Stomach smooth muscle (tissue), 2 donors: ENCODE results near the gene TSR3.

ENCODE experiments used
- H3K27ac ChIP-seq: one replicate; pipeline ENCODE4 v1.7.0; 2013; ENCODE audit warnings: mild to moderate bottlenecking, low read length, inconsistent platforms
- H3K27me3 ChIP-seq, 2 donors: one replicate each; pipeline ENCODE4 v1.7.0; 2013; ENCODE audit warnings: low read length in 2 of 2; ENCODE audit not compliant: insufficient read depth in 2 of 2, control insufficient read depth in 1 of 2
- H3K36me3 ChIP-seq, 2 donors: one replicate each; pipeline ENCODE4 v1.7.0; 2013; ENCODE audit warnings: low read length in 2 of 2; ENCODE audit not compliant: control insufficient read depth in 2 of 2, insufficient read depth in 2 of 2
- H3K4me1 ChIP-seq: one replicate; pipeline ENCODE4 v1.7.0; 2013; ENCODE audit warnings: low read length; ENCODE audit not compliant: control insufficient read depth, insufficient read depth
- H3K4me3 ChIP-seq, 2 donors: one replicate each; pipeline ENCODE4 v1.7.0; 2013; ENCODE audit warnings: low read length in 2 of 2
- H3K9ac ChIP-seq, 2 donors: one replicate each; pipeline ENCODE4 v1.7.0; 2013; ENCODE audit warnings: low read length in 2 of 2, mild to moderate bottlenecking in 1 of 2
- H3K9me3 ChIP-seq, 2 donors: one replicate each; pipeline ENCODE4 v1.7.0; 2013; ENCODE audit warnings: low read length in 2 of 2; ENCODE audit not compliant: control insufficient read depth in 2 of 2
- donor health status: healthy.
- donor health status: Pancreatic carcinoma.

Gene TSR3

DNA sequence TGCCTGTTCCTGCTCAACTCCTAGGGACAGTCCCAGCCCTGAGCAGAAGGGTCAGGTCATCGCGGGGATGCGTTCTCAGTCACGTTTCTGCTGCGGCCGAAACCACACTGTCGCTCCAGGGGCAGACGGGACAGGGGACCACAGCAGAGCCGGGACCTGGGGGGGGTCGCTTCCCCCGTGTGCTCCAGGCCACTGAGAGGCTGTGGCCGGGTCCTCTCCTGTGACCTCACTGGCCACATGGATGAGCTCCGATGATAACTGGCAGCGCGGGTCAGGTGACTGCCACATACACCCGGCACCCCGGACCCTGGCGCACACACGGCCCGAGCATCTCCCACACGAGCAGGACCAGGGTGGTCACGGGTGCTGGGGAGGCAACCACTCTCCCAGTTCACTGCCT is 12.8 kb upstream of the TSR3 start:
- no peaks in the 10 kb centered on the region for H3K27me3 ChIP-seq
- no peaks in the 10 kb centered on the region for H3K4me1 ChIP-seq
- no peak overlapping the region for H3K4me3 ChIP-seq
- H3K27ac ChIP-seq: no peak overlapping the region
- H3K9ac ChIP-seq: no peak overlapping the region
- no peaks in the 10 kb centered on the region for H3K9me3 ChIP-seq
- peaks cover 23 to 33% of the 10 kb centered on the region in 2 donors for H3K36me3 ChIP-seq

DNA sequence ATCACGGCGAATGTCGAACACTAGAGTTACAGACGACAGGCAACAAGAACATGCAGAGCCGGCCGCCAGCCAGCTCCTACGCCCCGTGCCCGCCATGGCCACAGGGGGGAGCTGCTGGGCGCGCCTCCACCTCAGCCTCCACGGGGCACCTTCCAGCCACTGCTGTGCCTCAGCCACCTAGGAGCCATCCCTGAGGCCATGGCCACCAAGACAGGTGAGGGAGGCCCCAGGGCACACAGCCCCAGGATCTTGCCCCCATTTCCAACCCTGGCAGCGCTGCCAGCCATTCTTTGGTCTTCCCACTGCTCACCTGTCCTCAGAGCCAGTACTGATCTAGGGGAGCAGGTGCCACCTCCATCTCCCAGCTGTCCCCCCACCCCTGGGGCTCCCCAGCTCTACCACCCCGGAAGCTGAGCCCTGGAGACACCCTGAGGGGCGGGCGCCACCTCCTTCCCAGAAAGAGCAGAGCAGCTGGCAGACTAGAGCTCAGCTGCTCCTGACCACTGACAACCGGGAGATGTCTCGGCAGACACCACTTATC is 11.9 kb upstream of the TSR3 start:
- H3K4me1 ChIP-seq: no peaks in the 10 kb centered on the region
- H3K36me3 ChIP-seq: peaks cover 23 to 33% of the 10 kb centered on the region in 2 donors
- no peak overlapping the region for H3K9ac ChIP-seq
- no peaks in the 10 kb centered on the region for H3K9me3 ChIP-seq
- no peak overlapping the region for H3K4me3 ChIP-seq
- no peak overlapping the region for H3K27ac ChIP-seq
- no peaks in the 10 kb centered on the region for H3K27me3 ChIP-seq

GRCh38 chr16:1362807-1363206 is 11.1 kb upstream of the TSR3 start:
- Histone ChIP-seq H3K4me1 (no peaks in the 10 kb centered on the region), H3K4me3 (no peak overlapping the region), H3K27ac (no peak overlapping the region), H3K9me3 (no peaks in the 10 kb centered on the region), H3K36me3 (peaks cover 23 to 33% of the 10 kb centered on the region in 2 donors), H3K27me3 (no peaks in the 10 kb centered on the region), H3K9ac (no peak overlapping the region)

- peaks cover 20 to 33% of the 10 kb centered on the region in 2 donors for H3K36me3 ChIP-seq
- no peak overlapping the region for H3K27ac ChIP-seq
- H3K4me3 ChIP-seq: no peak overlapping the region
- H3K9me3 ChIP-seq: no peaks in the 10 kb centered on the region
- no peak overlapping the region for H3K9ac ChIP-seq
- H3K4me1 ChIP-seq: no peaks in the 10 kb centered on the region
- H3K27me3 ChIP-seq: no peaks in the 10 kb centered on the region
Observed at GRCh38 chr16:1361685-1362360, 10.1 kb upstream of the TSR3 start.

DNA sequence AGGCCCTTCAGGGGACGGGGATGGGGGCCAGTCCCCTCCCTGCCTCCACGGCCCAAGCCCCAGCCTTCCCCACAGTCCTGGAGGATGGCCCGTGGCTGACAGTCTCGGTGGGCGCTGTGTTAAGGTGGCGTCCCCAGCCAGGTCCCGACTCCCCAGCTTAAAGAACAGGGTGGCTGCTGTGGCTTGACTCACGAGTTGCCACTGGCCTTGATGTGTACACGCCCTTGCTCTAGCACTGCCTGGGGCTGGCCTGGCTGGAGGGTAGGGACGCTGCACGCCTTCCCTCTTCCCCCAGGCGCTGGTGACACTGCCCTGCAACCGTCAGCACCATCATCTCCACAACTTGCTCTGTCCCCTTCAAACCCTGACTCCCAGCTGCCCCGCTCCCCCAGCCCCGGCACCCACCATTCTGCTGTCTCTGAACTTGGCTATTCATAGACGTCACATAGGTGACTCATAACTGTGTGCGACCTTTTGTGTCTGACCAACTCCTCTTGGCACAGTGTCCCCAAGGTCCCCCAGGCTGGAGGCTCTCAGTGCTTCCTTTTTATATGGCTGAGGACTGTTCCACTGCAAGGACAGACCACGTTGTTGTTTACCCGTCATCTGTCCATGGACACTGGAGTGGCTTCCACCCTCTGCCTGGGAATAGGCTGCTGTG is 6.4 kb upstream of the TSR3 start:
- H3K9me3 ChIP-seq: no peaks in the 10 kb centered on the region
- no peak overlapping the region for H3K4me3 ChIP-seq
- no peaks in the 10 kb centered on the region for H3K27me3 ChIP-seq
- H3K9ac ChIP-seq: no peak overlapping the region
- peaks cover 10 to 14% of the 10 kb centered on the region in 2 donors for H3K36me3 ChIP-seq
- H3K4me1 ChIP-seq: peaks cover 12% of the 10 kb centered on the region
- no peak overlapping the region for H3K27ac ChIP-seq

DNA sequence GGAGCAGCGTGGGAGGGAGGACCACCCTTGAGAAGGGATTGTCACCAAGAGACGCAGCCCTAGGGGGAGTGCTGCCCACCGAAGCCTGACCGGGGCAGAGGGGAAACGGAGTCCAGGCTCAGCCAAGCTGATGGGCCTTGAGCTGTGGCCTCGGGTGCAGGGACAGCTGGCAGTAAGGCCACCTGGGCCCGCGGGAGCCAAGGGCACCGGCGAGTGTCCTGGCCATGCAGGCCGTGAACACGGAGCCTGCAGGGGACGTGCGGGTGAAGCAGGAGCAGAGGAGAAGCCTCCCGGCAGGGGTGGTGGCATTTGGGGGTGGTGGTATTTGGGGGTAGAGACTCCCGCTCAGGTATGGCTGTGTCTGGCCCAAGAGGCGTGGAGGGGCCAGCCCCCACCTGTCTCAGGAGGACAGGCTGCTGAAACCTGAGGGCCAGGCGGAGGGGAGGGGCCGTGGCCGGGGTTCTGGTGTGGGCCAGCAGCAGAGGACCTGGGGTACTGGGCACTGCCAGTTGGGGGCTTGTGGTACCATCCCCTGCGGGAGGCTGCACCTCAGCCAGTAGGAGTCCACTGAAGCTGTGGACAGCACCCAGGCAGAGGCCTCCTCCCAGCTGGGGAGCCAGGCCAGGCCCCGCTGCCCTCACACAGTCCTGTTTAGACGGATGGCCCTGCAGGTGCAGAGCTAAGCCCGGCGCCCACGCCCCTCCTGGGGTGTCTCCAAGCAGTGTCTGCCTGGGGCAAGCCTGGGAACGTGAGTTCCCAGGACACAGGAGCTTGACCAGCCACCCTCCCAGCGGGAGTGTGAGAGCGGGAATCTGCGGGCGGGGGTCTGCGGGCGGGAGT is 4.6 kb upstream of the TSR3 start:
- Histone ChIP-seq H3K4me3 (no peak overlapping the region), H3K27ac (no peak overlapping the region), H3K27me3 (no peaks in the 10 kb centered on the region), H3K9me3 (no peaks in the 10 kb centered on the region), H3K9ac (no peak overlapping the region), H3K36me3 (peaks cover 0 to 4% of the 10 kb centered on the region in 2 donors), H3K4me1 (peaks cover 22% of the 10 kb centered on the region)

- Histone ChIP-seq H3K36me3 (peaks cover 0 to 1% of the 10 kb centered on the region in 2 donors), H3K27ac (no peak overlapping the region), H3K4me3 (no peak overlapping the region), H3K9me3 (no peaks in the 10 kb centered on the region), H3K4me1 (peaks cover 29% of the 10 kb centered on the region), H3K27me3 (no peaks in the 10 kb centered on the region), H3K9ac (no peak overlapping the region)
Observed at GRCh38 chr16:1355591-1355990, 3.9 kb upstream of the TSR3 start.

DNA sequence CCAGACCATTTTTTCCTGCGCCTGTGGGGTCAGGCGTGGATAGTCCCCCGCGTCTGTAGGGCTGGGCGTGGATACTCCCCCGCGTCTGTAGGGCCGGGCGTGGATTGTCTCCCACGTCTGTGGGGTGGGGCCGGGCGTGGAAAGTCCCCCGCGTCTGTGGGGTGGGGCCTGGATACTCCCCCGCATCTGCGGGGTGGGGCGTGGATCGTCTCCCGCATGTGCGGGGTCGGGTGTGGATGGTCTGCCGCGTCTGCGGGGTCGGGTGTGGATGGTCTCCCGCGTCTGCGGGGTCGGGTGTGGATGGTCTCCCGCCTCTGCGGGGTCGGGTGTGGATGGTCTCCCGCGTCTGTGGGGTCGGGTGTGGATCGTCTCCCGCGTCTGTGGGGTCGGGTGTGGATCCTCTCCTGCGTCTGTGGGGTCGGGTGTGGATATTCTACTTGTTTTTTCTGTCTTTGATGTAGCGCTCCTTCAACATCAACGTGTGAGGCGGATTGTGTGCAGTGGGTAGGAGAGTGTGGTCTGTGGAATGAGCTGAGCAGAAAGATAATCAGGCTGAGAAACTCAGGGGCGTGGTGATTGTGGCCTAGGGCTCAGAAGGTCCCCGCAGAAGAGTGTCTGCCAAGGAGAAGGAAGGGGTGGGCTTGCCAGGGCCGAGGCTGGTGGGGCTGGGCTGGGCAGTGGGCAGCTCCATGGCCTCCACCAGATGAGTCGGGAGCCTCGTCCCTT is 3.3 kb upstream of the TSR3 start:
- Histone ChIP-seq H3K4me1 (peaks cover 34% of the 10 kb centered on the region), H3K27me3 (no peaks in the 10 kb centered on the region), H3K9ac (no peak overlapping the region), H3K27ac (no peak overlapping the region), H3K9me3 (no peaks in the 10 kb centered on the region), H3K36me3 (peaks cover 2 to 3% of the 10 kb centered on the region in 2 donors), H3K4me3 (no peak overlapping the region)

- H3K9me3 ChIP-seq: no peaks in the 10 kb centered on the region
- H3K27ac ChIP-seq: no peak overlapping the region
- H3K4me3 ChIP-seq: peak overlapping the region; percentile 91 to 94
- peaks cover 34% of the 10 kb centered on the region for H3K4me1 ChIP-seq
- H3K36me3 ChIP-seq: peaks cover 3 to 10% of the 10 kb centered on the region in 2 donors
- no peaks in the 10 kb centered on the region for H3K27me3 ChIP-seq
- H3K9ac ChIP-seq: peak overlapping the region; percentile 68 to 71
Observed at GRCh38 chr16:1351215-1351581, 480 bp downstream of the TSR3 start.

- Histone ChIP-seq H3K9me3 (no peaks in the 10 kb centered on the region), H3K27me3 (no peaks in the 10 kb centered on the region), H3K27ac (no peak overlapping the region), H3K4me1 (peaks cover 32% of the 10 kb centered on the region), H3K36me3 (peaks cover 3 to 10% of the 10 kb centered on the region in 2 donors), H3K4me3 (peak overlapping the region; percentile 91 to 94), H3K9ac (peak overlapping the region; percentile 68 to 71)
Observed at GRCh38 chr16:1350691-1351090, 987 bp downstream of the TSR3 start.
